Measurements from ENCODE around the gene FRMPD2.

Gene FRMPD2

DNA sequence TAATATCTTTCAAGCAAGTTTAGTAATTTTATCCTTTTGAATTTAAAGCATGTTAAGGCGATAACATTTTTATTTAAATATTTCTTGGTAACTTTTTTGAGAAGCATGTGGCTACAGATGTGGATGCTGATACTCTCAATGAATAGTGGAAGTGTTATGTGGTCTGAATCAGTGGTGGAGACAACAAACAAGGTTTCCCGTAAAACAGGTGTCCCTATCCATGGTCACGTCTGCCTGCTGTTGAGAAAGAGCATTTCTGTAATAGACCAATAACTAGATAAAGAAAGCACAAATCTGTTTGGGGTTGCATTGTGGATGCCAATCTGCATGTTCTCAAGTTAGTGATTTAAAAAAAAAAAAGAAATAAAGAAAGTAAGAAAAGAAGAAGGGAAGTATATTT lies 18.1 kb upstream of the FRMPD2 start:
- H3K27ac ChIP-seq, result no peak overlapping the region
- CTCF ChIA-PET, result interaction anchor here (0.6 kb wide), 1 partner anchor 77 kb away, joined by 3 read pairs; no protein-coding TSS in a partner anchor
- POLR2A ChIA-PET (ENCODE audit: low non-redundant PET), result no interaction called here
- TF ChIP-seq, protein P1, sequence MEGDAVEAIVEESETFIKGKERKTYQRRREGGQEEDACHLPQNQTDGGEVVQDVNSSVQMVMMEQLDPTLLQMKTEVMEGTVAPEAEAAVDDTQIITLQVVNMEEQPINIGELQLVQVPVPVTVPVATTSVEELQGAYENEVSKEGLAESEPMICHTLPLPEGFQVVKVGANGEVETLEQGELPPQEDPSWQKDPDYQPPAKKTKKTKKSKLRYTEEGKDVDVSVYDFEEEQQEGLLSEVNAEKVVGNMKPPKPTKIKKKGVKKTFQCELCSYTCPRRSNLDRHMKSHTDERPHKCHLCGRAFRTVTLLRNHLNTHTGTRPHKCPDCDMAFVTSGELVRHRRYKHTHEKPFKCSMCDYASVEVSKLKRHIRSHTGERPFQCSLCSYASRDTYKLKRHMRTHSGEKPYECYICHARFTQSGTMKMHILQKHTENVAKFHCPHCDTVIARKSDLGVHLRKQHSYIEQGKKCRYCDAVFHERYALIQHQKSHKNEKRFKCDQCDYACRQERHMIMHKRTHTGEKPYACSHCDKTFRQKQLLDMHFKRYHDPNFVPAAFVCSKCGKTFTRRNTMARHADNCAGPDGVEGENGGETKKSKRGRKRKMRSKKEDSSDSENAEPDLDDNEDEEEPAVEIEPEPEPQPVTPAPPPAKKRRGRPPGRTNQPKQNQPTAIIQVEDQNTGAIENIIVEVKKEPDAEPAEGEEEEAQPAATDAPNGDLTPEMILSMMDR (conservative IDR thresholded peaks at IDR 0.05; ENCODE audit: low read depth), result no peak
- DNase-seq (ENCODE audit: low spot score), result no peak

DNA sequence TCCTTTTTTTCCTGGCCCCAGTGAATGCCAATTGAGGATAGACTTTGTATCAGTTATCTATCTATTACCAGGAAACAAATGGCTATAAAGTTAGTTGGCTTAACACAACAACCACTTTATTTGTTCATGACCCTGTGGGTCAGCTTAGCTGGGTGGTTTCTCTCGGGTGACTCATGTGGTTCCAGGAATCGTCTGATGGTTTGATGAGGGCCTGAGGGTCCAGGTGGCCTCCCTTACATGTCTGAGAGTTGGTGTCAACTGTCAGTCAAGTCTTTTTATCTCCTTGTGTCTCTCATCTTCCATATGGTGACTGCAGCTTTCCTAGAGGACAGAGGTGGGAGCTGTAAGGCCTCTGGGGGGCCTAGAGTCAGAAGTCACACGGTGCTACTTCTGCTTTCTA lies 16.7 kb upstream of the FRMPD2 start:
- ChIA-PET CTCF (interaction anchor here (0.6 kb wide), 1 partner anchor 75 kb away, joined by 3 read pairs; no protein-coding TSS in a partner anchor), POLR2A (ENCODE audit: low non-redundant PET) (no interaction called here)
- TF ChIP-seq, protein P1 (conservative IDR thresholded peaks at IDR 0.05; ENCODE audit: low read depth), result no peak
- DNase-seq (ENCODE audit: low spot score), result no peak
- H3K27ac ChIP-seq, result no peak overlapping the region

DNA sequence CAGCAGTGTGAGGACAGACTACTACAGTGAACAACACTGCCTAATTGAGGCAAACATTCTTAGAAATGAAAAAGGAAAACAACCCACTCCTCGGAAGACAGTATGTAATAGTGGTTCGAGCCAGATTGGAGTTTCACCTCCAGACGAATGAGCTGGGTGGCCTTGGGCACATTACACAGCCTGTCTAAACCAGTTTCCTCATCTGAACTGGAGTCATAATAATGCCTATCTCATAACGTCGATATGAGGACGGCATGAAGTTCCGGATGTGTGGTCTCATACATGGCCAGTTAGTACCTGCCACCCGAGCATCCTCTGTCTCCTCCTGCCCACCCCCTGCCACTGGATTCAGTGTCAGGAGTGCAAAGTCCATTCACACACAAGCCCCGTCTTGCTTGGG lies 15.8 kb upstream of the FRMPD2 start:
- CTCF ChIA-PET, result interaction anchor here (0.6 to 2.6 kb wide), 10 partner anchors 10 to 469 kb away, joined by 3 to 12 read pairs (median 6); no protein-coding TSS in a partner anchor
- no peak overlapping the region for H3K27ac ChIP-seq
- DNase-seq (ENCODE audit: low spot score), result no peak
- POLR2A ChIA-PET (ENCODE audit: low non-redundant PET), result no interaction called here
- TF ChIP-seq, protein P1 (conservative IDR thresholded peaks at IDR 0.05; ENCODE audit: low read depth), result no peak

DNA sequence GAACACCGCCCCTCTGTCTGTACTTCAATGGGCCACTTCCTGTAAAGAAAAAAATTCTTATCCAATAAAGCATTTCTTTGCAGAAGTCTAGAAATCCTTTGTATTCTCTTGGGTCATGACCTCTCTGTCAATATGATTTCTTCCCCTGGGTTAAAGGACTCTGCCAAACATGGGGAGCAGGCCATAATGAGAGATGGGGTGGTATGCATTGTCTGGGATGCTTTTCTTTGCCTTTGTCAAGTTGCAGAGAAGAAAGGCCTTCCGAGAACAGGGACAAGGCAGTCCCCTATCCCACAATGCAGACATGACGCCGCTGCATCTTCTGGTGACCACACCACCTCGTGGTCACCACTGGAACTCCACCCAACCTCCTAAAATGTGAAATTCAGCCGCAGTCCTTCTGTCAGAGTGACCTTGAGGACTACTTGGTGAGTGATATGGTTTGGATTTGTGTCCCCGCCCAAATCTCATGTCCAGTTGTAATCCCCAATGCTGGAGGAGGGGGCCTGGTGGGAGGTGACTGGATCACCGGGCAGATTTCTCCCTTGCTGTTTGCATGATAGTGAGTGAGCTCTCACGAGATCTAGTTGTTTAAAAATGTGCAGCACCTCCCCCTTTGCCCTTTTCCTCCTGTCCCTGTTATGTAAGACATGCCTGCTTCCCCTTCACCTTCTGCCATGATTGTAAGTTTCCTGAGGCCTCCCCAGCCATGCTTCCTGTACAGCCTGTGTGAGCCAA lies 15.2 kb upstream of the FRMPD2 start:
- CTCF ChIA-PET, result interaction anchor here (0.6 to 2.6 kb wide), 12 partner anchors 11 to 1276 kb away, joined by 3 to 12 read pairs (median 4); no protein-coding TSS in a partner anchor
- H3K27ac ChIP-seq, result no peak overlapping the region
- TF ChIP-seq, protein P1 (conservative IDR thresholded peaks at IDR 0.05; ENCODE audit: low read depth), result peak; percentile 78
- POLR2A ChIA-PET (ENCODE audit: low non-redundant PET), result no interaction called here
- DNase-seq (ENCODE audit: low spot score), result peak; percentile 34

DNA sequence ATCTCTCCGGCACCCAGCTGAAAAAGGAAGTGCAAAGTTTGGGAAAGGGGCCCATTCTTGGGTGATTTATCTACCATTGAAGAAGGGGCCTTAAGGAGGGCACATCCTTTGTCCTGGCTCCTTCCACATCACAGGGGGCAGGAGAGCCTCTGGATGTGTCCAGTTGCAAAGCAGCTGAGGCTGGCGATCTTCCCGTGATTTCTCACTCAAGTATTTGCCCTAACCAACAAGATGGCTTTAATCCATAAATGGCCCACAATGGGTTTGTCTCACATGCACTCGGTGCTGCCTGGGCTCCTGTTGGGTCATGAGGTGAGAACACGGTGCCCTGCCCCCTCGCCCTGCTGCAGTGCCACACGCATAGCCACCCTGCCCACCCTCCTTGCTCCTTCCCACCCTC lies 14.2 kb upstream of the FRMPD2 start:
- ChIA-PET CTCF (interaction anchor here (0.6 to 2.6 kb wide), 4 partner anchors 19 to 73 kb away, joined by 3 to 12 read pairs (median 3); no protein-coding TSS in a partner anchor), POLR2A (ENCODE audit: low non-redundant PET) (no interaction called here)
- no peak for DNase-seq (ENCODE audit: low spot score)
- no peak overlapping the region for H3K27ac ChIP-seq
- TF ChIP-seq, protein P1 (conservative IDR thresholded peaks at IDR 0.05; ENCODE audit: low read depth), result no peak

DNA sequence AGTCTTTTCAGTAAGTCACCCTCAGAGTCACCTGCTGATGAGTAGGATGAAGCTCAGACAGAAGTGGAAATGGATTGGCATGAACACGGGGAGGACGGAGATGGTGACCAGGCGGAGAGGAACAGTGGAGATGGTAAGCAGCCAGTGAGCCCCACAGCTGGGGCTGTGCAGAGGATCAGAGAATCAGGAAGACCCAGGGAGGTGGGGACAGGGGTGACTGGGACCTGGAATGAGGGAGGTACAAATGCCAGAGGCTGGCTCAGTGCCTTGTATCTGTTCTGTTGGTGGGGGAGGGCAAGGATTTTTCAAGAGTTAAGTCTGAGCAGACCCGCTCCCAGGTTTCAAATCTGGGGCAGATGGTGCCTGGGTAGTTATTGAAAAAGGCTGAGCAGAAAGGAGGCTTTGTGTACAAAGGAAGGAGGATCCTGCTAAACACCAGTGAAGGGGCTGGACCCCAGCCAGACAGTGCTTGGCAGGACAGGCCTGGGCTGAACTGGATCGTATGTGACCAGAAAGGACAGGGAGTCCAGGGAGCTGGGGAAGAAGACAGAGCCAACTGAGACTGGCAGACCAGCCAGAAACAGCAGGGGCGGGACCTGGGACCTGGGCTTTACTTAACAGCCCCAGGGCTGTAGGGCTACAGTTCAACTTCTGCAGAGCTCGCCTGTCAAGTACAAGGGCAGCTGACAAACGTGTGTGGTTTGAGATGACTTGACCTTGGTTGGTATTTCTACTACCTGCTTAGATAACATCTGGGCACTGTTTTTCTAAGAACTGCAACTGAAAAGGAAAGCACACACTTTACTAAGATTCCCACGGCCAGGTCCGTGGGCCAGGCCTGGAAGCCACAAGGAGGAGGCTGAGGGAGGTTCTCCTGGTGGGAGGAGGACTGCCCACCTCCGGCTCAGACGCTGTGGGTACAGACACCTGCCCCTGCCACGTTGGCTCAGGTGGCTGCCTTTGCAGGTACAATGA lies 13.2 kb upstream of the FRMPD2 start:
- no peak for DNase-seq (ENCODE audit: low spot score)
- ChIA-PET CTCF (interaction anchor here (1.4 to 2.6 kb wide), 2 partner anchors 30 to 72 kb away, joined by 3 to 12 read pairs; no protein-coding TSS in a partner anchor), POLR2A (ENCODE audit: low non-redundant PET) (no interaction called here)

More for the DNA sequence above, 13.2 kb upstream of the FRMPD2 start:
- TF ChIP-seq, protein P1 (conservative IDR thresholded peaks at IDR 0.05; ENCODE audit: low read depth), result no peak
- no peak overlapping the region for H3K27ac ChIP-seq

Measured in RWPE1 (cell line).